Effector memory CD4-positive, alpha-beta T cell (primary cell): ENCODE results near the gene CASKIN1.
A peak's percentile ranks its signal among the peaks of the same experiment; 100 is the strongest.
"Not testable (repeated sequence)": the region's sequence is repeated elsewhere in the genome, so short reads cannot be mapped to it uniquely, and the experiment has no call there.

ENCODE experiments used
- DNase-seq, 3 donors: peaks; one replicate each; pipeline ENCODE4 v3.0.0-alpha.2; 2020
- H3K27ac ChIP-seq: 2 replicates; pipeline ENCODE4 v1.7.0; 2013; ENCODE audit warnings: mild to moderate bottlenecking, low read length, moderate library complexity; ENCODE audit not compliant: insufficient read depth, poor library complexity, severe bottlenecking
- H3K27me3 ChIP-seq: replicated peaks from 2 replicates; pipeline ENCODE4 v1.7.0; 2013; ENCODE audit warnings: mild to moderate bottlenecking, low read length; ENCODE audit not compliant: insufficient read depth, control insufficient read depth, poor library complexity, severe bottlenecking
- H3K36me3 ChIP-seq: 2 replicates; pipeline ENCODE4 v1.7.0; 2013; ENCODE audit warnings: mild to moderate bottlenecking, low read length, moderate library complexity; ENCODE audit not compliant: control insufficient read depth, insufficient read depth
- H3K4me1 ChIP-seq: 2 replicates; pipeline ENCODE4 v1.7.0; 2013; ENCODE audit warnings: low read length, mild to moderate bottlenecking; ENCODE audit not compliant: control insufficient read depth, insufficient read depth, poor library complexity, severe bottlenecking
- H3K4me3 ChIP-seq: 2 replicates; pipeline ENCODE4 v1.7.0; 2013; ENCODE audit warnings: low read length, low read depth, mild to moderate bottlenecking; ENCODE audit not compliant: insufficient read depth, poor library complexity, severe bottlenecking
- H3K9me3 ChIP-seq: 2 replicates; pipeline ENCODE4 v1.7.0; 2013; ENCODE audit warnings: mild to moderate bottlenecking, low read length, moderate library complexity; ENCODE audit not compliant: control insufficient read depth

Gene CASKIN1

DNA sequence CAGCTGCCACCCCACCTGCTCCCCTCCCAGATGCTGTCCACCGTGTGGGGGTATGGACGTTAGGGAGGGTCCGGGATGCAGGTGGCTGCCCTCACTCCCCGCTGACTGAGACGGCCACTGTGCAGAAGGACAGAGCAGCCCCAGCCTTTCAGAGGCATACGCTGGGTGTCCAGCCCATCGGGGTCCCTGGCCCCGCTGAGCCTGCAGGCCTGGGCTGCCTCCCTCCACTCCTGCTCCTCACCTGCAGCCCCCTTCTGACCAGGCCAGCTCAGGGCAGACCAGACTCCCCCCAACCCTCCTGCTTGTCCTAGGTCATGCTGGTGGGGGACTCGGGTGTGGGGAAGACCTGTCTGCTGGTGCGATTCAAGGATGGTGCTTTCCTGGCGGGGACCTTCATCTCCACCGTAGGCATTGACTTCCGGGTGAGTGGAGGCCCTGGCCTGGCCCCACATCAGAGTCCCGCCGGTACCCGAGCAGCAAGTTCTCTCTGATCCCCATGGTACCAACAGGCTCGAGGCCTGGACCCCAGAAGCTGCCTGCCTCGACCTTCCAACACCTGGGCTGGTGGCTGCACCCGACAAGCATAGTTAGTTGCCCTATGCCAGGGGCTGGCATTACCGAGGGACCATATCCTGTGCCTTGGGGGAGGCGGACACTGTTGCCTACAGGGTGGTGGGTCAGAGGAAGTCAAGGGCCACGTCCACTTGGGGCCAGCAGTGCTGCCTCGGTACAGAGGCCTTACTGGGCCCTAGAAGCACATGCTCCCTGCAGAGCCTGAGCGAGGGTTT lies 46.6 kb downstream of the CASKIN1 start:
- H3K4me1 ChIP-seq, result peaks cover 46% of the 10 kb centered on the region

GRCh38 chr16:2148714-2149629 lies 47.4 kb downstream of the CASKIN1 start:
- Histone ChIP-seq H3K27ac (no peak overlapping the region), H3K4me3 (peak overlapping the region; percentile 54), H3K4me1 (peaks cover 37% of the 10 kb centered on the region), H3K27me3 (no peaks in the 10 kb centered on the region), H3K9me3 (no peaks in the 10 kb centered on the region), H3K36me3 (peaks cover 3% of the 10 kb centered on the region)
- no peak for DNase-seq

More for the DNA sequence above, 46.6 kb downstream of the CASKIN1 start:
- H3K27ac ChIP-seq, result no peak overlapping the region
- no peaks in the 10 kb centered on the region for H3K27me3 ChIP-seq
- no peaks in the 10 kb centered on the region for H3K9me3 ChIP-seq
- peaks cover 3% of the 10 kb centered on the region for H3K36me3 ChIP-seq
- H3K4me3 ChIP-seq, result no peak overlapping the region
- no peak for DNase-seq

GRCh38 chr16:2147981-2148671 lies 48.3 kb downstream of the CASKIN1 start, which contains the start of gene RAB26:
TSS of gene RAB26 (plus strand) at chr16:2148625. CDS start at chr16:2148784, 159 bp downstream.
- Histone ChIP-seq H3K4me1 (peaks cover 29% of the 10 kb centered on the region), H3K9me3 (no peaks in the 10 kb centered on the region), H3K27ac (no peak within 1 kb of the TSS), H3K4me3 (peak within 1 kb of the TSS; percentile 54), H3K36me3 (peaks cover 3% of the 10 kb centered on the region), H3K27me3 (no peaks in the 10 kb centered on the region)
- DNase-seq, result peak; percentile 25 to 50 (median 42)

GRCh38 chr16:2147378-2147777 lies 49.0 kb downstream of the CASKIN1 start:
- Histone ChIP-seq H3K9me3 (no peaks in the 10 kb centered on the region), H3K27me3 (no peaks in the 10 kb centered on the region), H3K4me1 (peaks cover 22% of the 10 kb centered on the region), H3K4me3 (no peak overlapping the region), H3K36me3 (peaks cover 3% of the 10 kb centered on the region), H3K27ac (no peak overlapping the region)
- no peak for DNase-seq

- H3K27ac ChIP-seq, result no peak overlapping the region
- H3K27me3 ChIP-seq, result no peaks in the 10 kb centered on the region
- no peaks in the 10 kb centered on the region for H3K9me3 ChIP-seq
- no peak overlapping the region for H3K4me3 ChIP-seq
- peaks cover 20% of the 10 kb centered on the region for H3K4me1 ChIP-seq
- no peaks in the 10 kb centered on the region for H3K36me3 ChIP-seq
- DNase-seq, result no peak
These were observed 50.6 kb downstream of the CASKIN1 start for GRCh38 chr16:2145843-2146242.

DNA sequence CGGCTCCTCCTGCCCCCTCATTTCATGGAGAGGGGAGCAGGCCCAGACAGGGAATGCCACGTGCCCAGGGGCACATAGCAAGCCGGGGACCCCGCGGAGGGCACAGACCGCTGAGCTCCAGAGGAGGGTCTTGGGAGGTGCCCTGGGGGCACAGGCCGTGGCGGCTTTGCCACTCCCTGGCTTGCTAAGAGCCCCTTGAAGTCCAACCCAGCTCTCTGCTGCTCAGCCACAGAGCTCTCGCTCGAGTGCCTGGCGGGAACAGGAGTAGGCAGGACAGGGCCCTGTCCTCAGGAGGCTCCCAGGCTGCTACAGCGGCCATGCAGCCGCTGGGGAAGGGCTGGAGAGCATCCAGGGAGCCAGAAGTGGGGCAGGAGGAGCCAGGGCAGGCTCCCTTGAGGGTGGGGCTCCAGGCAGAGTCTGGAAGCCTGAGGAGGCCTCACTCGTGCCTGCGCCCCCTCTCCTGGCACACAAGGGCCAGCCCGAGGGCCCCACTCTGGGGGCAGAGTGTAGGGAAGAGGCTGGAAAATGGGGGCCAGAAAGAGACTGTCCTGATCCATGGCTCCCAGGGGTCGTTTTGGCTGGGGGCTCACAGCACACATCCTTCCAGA lies 52.4 kb downstream of the CASKIN1 start:
- Histone ChIP-seq H3K27ac (no peak overlapping the region), H3K4me3 (no peak overlapping the region), H3K4me1 (peaks cover 13% of the 10 kb centered on the region), H3K36me3 (no peaks in the 10 kb centered on the region), H3K27me3 (no peaks in the 10 kb centered on the region), H3K9me3 (no peaks in the 10 kb centered on the region)
- no peak for DNase-seq

- DNase-seq, result no peak
- Histone ChIP-seq H3K36me3 (no peaks in the 10 kb centered on the region), H3K4me1 (peaks cover 7% of the 10 kb centered on the region), H3K27me3 (no peaks in the 10 kb centered on the region), H3K9me3 (no peaks in the 10 kb centered on the region), H3K27ac (no peak overlapping the region), H3K4me3 (no peak overlapping the region)
These were observed 53.2 kb downstream of the CASKIN1 start for GRCh38 chr16:2142942-2143877.

DNA sequence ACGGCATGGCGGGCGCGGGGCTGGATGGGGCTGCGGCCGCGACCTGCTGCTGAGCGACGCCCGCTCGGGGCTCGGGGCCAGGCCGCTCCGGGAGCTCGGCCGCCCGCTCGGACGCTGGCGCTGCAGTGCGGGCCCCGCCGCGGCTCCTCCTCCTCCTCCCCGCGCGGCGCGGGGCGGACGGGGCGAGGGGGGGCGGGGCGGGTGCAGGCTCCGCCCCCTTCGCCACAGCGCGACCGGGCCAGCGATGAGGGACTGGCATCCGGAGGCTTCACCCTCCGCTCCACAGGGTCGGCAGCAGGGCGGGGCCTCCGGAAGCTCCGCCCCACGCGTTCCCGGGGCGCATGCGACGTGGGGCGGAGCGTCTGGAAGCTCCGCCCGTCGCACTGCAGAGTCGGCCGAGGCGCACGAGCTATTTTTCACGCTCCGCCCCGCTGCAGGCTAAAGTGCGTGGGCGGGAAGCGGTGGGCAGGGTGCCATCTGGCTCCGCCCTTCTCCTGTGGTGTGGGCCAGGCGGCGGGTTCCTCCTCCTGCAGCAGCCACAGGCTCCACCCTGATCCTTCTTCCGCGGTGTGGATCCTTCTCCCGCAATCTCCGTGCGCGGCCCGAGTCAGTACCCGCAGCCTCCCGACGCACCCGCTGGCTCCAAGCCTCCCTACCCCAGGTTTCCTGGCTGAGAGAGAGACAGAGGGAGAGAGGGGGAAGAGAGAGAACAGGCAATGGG lies 60.5 kb downstream of the CASKIN1 start, which contains the start of gene PKD1:
Gene PKD1, minus strand, starts transcription at position 129 of the 721 bp plus-strand sequence. CDS start 209 bp downstream, outside the sequence.
- H3K27me3 ChIP-seq, H3K9me3 ChIP-seq, H3K36me3 ChIP-seq, H3K4me1 ChIP-seq: not testable (repeated sequence)
- peak; percentile 95 to 98 (median 97) for DNase-seq
- H3K27ac ChIP-seq, result peak within 1 kb of the TSS; percentile 42
- peak within 1 kb of the TSS; percentile 23 for H3K4me3 ChIP-seq
